Chondrocyte (in vitro differentiated cells): ENCODE measurements around the gene PCK1. TPM values are rescaled to one million over a fixed set of nuclear protein-coding genes. Genes with fewer than 3 reads are reported as not detected.

Experiments
- DNase-seq: peaks from one replicate; pipeline ENCODE4 v3.0.0; 2021; ENCODE audit warnings: mixed read lengths, low spot score
- H3K27ac Mint-ChIP-seq: one replicate; pipeline ENCODE4 v1.8.0; 2021; ENCODE audit warnings: mild to moderate bottlenecking, moderate library complexity, mixed read lengths; ENCODE audit not compliant: unreplicated experiment
- H3K27me3 Mint-ChIP-seq: 2 replicates; pipeline ENCODE4 v1.8.0; 2021; ENCODE audit warnings: low read depth, mixed read lengths
- H3K36me3 Mint-ChIP-seq: 2 replicates; pipeline ENCODE4 v1.8.0; 2021; ENCODE audit warnings: low read depth, mixed read lengths
- H3K4me1 Mint-ChIP-seq: 2 replicates; pipeline ENCODE4 v1.8.0; 2021; ENCODE audit warnings: low read depth, mild to moderate bottlenecking, mixed read lengths
- H3K4me3 Mint-ChIP-seq: one replicate; pipeline ENCODE4 v1.8.0; 2021; ENCODE audit warnings: mild to moderate bottlenecking, moderate library complexity, mixed read lengths; ENCODE audit not compliant: unreplicated experiment
- H3K9me3 Mint-ChIP-seq: 2 replicates; pipeline ENCODE4 v1.8.0; 2021; ENCODE audit warnings: low read depth, mixed read lengths
- CTCF ChIP-seq: fragments of 200-600 bp; sonication (generic); IDR thresholded peaks from 2 replicates; pipeline ENCODE4 v1.5.0; 2021; ENCODE audit warnings: antibody characterized with exemption, mild to moderate bottlenecking, moderate library complexity
- total RNA-seq: library from RNA; stranded (reverse); gene quantifications from 3 replicates; pipeline ENCODE4 v1.2.1, GENCODE V29; 2021

Gene PCK1
- total RNA-seq, 1 donor from 2014 or later = not detected

- Mint-ChIP-seq H3K4me1 (no peaks in the 10 kb centered on the region), H3K27ac (no peak overlapping the region), H3K27me3 (peaks cover 17% of the 10 kb centered on the region), H3K9me3 (no peaks in the 10 kb centered on the region), H3K4me3 (no peak overlapping the region), H3K36me3 (no peaks in the 10 kb centered on the region)
- DNase-seq = no peak
- no peak for TF ChIP-seq CTCF
Measured at GRCh38 chr20:57552471-57552870, 8.4 kb upstream of the PCK1 start.

GRCh38 chr20:57553376-57554018, 7.4 kb upstream of the PCK1 start:
- Mint-ChIP-seq H3K36me3 (no peaks in the 10 kb centered on the region), H3K27me3 (peaks cover 27% of the 10 kb centered on the region), H3K4me1 (no peaks in the 10 kb centered on the region), H3K27ac (no peak overlapping the region), H3K4me3 (no peak overlapping the region), H3K9me3 (no peaks in the 10 kb centered on the region)
- DNase-seq = no peak
- TF ChIP-seq CTCF = no peak

- no peak for TF ChIP-seq CTCF
- no peaks in the 10 kb centered on the region for H3K36me3 Mint-ChIP-seq
- DNase-seq = no peak
- H3K4me3 Mint-ChIP-seq = no peak overlapping the region
- H3K4me1 Mint-ChIP-seq = no peaks in the 10 kb centered on the region
- H3K27me3 Mint-ChIP-seq = peaks cover 41% of the 10 kb centered on the region
- H3K9me3 Mint-ChIP-seq = no peaks in the 10 kb centered on the region
- H3K27ac Mint-ChIP-seq = no peak overlapping the region
Measured at GRCh38 chr20:57555457-57556184, 5.3 kb upstream of the PCK1 start.

- no peaks in the 10 kb centered on the region for H3K9me3 Mint-ChIP-seq
- H3K27me3 Mint-ChIP-seq = peaks cover 41% of the 10 kb centered on the region
- H3K4me1 Mint-ChIP-seq = no peaks in the 10 kb centered on the region
- no peak overlapping the region for H3K4me3 Mint-ChIP-seq
- TF ChIP-seq CTCF = no peak
- H3K36me3 Mint-ChIP-seq = no peaks in the 10 kb centered on the region
- no peak overlapping the region for H3K27ac Mint-ChIP-seq
- DNase-seq = no peak
Measured at GRCh38 chr20:57556980-57557274, 4.0 kb upstream of the PCK1 start.

- Mint-ChIP-seq H3K4me1 (no peaks in the 10 kb centered on the region), H3K27ac (no peak overlapping the region), H3K4me3 (no peak overlapping the region), H3K9me3 (no peaks in the 10 kb centered on the region), H3K36me3 (no peaks in the 10 kb centered on the region), H3K27me3 (peaks cover 41% of the 10 kb centered on the region)
- DNase-seq = no peak
- no peak for TF ChIP-seq CTCF
Measured at GRCh38 chr20:57557926-57558613, 2.8 kb upstream of the PCK1 start.
